Myocyte (in vitro differentiated cells): ENCODE data around the gene UFM1. TPM values are rescaled to one million over a fixed set of nuclear protein-coding genes. Genes with fewer than 3 reads are reported as not detected.
"Not testable (repeated sequence)": the region's sequence is repeated elsewhere in the genome, so short reads cannot be mapped to it uniquely, and the experiment has no call there.

ENCODE experiments used
- DNase-seq: peaks from one replicate; pipeline ENCODE4 v3.0.0-alpha.2; 2012; ENCODE audit warnings: low read depth
- total RNA-seq: library from RNA; depleted of rRNA; stranded (reverse); fragments of >200 nt; gene quantifications from 2 replicates; pipeline ENCODE4 v1.2.3, GENCODE V29; 2014

UFM1 gene
- total RNA-seq, 1 donor from 2014 or later = 87.1 TPM

DNA sequence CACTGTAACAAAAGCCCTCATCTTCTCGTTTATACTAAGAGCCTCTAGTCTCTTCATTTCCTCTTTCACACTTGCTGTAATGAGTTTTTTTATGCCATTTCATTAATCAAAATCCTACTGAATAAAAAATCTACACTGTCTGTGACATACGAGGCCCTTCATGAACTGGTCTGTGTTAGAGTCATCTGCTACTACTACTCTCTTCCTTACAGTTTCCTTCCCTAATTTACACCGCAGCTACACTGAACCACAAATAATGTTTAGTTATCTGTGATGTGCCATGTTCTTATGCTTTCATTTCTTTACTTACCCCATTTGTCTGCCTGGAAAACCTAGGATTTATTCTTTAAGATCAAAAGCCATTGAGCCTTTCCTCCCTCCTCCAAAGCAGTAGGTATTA is 16.0 kb downstream of the UFM1 start:
- DNase-seq = no peak

DNA sequence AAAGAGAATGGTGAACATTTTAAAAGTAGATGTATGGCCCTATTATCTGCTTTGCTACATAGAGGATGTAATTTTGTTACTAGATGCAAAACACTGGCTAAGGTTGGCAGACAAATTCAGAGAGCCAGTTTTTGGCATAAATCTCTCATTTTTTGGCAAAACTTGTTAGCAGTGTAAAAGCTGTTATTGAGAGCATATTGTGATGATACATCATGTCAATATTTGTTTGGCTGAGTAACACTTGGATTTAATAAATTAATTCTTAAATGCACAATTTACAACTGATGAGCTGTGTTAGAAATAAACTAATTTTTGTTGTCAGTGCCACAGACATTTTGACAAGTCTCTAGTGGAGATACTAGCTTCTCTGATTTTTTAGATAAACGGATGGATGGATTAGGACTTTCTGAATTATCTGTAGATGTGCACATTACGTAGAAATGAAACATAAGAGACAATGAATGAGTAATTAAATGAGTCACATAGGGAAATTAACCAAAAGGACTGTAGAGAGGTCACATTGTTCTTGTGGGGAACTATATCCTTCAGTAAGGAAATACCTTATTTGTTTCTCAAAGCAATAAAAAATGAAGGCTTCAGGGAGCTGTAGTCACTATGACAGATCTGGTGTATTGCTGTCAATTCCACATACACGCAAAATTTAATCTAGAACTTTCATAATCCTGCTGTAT is 17.4 kb downstream of the UFM1 start:
- no peak for DNase-seq

DNA sequence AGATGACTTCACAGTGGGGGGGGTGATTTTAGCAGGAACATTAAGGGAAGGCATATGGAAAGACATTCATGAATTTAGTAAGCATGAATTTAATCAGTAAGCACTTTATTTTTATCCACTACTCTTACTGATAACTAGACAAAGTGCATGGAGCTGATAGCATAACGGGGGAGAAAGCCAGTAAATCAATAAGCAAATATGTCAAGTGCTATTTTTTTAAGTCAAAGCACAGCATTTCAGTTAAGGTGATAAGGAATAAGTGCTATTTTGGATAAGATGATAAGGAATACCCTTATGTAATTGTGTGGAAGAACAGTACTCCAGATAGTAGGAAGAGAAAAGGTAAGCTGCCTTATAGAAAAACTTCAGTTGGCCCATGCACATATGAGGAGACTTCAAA is 19.4 kb downstream of the UFM1 start:
- no peak for DNase-seq

DNA sequence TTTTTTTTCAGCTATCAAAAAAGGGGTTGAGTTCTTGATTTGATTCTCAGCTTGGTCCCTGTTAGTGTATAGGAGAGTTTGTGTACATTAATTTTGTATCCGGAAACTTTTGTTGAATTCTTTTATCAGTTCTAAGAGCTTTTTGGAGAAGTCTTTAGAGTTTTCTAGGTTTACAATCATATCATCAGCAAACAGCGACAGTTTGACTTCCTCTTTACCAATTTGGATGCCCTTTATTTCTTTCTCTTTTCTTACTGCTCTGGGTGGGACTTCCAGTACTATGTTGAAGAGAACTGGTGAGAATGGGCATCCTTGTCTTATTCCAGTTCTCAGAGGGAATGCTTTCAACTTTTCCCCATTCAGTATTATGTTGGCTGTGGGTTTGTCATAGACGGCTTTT is 20.4 kb downstream of the UFM1 start:
- not testable (repeated sequence) for DNase-seq

DNA sequence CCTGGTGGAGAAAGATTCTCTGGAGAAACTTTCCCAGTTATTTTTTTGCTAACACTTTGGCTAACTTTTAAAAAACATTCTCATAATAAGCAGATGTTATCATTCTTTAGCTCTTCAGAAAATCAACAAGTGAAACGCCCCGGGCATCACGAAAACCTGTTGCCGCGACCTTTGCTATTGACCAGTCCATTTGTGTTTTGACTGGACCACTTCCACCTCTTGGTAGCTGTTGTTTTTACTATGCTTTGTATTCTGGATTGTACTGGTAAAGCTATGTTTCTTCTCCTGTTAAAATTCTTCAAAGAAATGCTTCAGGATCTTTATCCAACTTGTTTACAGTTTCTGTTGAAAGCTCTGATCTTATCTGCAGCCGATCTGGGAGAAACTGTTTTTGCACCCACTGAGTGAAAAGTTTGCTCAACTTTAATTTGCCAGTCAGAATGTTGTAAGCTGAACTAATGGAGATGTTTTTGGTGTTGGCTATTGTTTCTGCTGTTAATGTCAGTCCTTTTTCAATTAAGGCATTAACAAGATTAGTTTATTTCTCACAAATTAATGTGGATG is 23.3 kb downstream of the UFM1 start:
- DNase-seq = no peak

DNA sequence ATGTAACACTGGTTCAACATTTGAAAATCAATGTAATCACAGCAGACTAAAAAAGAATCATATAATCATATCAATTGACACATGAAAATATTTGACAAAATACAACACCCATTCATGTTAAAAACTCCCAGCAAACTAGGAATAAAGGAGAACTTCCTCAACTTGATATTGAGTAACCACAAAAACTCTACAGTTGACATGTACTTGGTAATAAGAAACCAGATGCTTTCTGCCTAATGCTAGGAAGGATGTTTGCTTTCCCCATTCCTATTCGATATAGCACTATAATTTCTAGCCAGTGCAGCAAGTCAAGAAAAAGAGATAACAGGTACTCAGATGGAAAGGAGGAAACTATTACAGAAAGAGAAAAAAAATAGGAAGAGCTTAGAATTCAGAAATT is 26.9 kb downstream of the UFM1 start:
- DNase-seq = no peak

DNA sequence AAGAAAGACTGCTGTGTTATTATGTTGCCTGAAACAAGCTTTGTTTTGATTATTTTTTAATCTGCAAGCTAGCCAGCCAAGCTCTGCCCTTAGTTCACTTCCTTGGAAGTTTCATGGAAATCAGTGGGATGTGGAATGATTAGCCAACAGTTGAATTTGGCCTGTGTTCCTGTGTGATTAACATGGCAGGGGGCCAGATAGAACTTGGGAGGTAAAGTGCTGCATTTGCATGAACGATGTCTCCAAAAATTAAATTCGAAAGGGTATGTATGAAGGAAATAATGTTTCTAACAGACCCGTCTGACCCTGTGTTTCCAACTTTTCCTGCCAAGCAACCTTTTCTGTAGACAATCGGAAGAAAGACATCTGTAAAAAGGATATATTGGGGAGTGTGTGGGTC is 32.2 kb downstream of the UFM1 start:
- no peak for DNase-seq

DNA sequence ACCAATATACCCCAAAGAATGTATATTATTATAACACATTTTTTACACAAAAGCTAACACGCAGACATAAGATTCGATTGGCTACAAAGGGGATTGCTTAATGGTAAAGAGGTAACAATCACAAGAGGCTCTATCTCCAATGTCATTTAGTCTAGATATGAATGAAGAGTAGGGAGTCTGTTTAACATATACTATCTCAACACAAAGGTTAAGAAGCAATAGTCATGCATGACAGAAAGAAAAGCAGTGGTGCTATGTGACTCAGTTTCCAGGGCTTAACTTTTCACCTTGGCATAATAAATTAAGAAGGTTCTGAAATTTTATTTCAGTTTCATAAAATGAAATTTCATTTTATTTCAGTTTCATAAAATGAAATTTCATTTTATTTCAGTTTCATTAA is 33.3 kb downstream of the UFM1 start:
- no peak for DNase-seq

DNA sequence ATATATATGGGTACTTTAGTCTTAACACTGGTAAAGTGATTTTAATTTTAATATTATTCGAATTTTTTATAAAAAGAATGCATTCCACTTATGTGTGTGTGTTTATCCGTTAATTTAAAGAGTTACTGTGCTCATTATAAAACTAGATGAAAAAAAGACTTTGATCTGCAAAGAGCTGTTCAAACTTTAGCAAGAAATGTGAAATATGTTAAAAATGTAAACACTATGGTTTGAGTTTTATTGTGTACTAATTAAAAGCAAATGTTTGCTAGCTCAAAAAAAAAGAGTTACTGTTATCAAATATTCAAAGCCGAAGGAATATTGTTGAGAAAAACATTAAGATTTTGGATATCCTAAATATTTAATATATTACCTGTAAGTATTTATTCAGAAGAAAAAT is 34.5 kb downstream of the UFM1 start:
- DNase-seq = no peak

DNA sequence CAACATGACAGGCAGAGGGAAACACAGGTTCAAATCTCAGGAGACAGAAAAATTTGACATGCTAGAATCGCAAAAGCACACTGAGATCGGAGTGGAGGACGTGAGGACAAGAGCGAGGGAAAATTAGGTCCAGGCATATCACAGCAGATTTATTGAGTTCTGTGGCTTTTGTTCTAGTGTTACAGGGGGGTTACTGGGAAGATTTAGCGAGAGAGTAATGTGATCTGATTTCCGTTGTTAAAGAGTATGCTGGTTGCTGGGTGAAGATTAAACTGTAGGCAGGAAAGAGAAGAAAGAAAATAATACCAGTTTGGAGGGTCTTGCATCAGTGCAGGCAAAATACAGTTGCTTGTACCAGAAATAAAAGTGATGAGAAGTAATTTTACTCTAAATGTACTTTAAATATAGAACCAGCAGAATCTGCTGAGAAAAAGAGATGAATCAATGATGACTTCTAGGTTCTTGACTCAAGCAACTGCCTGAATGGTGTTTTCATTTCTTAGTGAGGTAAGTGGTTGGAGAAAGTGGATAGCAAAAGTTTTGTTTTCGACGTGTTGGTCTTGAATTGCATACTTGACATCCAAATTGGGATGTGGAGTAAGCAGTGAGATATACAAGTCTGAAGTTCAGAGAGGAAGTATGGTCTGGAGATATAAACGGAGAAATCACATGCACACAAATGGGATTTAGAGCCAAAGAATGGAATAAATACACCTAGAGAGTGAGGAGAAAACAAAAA is 35.7 kb downstream of the UFM1 start:
- DNase-seq = peak; percentile 20

DNA sequence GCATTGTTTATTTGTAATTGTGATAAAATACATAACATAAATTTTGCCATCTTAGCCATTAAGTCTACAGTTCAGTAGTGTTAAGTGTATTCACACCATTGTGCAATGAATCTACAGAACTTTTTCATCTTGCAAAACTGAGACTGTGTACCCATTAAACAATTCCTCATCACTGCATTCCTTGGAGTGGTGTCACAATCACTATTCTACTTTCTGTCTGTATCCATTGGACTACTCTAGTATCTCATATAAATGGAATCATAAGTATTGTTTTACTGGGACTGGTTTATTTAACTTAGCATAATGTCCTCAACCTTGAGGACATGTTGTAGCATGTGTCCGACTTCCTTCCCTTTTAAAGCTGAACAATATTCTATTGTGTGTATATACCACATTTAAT is 36.8 kb downstream of the UFM1 start:
- DNase-seq = no peak

DNA sequence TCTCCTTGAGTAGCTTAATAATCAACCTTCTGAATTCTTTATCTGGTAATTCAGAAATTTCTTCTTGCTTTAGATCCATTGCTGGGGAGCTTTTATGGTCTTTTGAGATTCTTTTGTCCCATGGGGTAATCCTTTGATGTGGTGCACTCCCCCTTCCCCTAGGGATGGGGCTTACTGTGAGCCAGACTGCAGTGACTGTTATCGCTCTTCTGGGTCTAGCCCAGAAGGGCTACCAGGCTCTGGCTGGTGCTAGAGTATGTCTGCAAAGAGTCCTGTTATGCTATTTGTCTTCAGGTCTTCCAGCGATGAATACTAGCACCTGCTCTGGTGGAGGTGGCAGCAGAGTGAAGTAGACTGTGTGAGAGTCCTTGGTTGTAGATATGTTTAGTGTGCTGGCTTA is 41.7 kb downstream of the UFM1 start:
- DNase-seq = no peak

DNA sequence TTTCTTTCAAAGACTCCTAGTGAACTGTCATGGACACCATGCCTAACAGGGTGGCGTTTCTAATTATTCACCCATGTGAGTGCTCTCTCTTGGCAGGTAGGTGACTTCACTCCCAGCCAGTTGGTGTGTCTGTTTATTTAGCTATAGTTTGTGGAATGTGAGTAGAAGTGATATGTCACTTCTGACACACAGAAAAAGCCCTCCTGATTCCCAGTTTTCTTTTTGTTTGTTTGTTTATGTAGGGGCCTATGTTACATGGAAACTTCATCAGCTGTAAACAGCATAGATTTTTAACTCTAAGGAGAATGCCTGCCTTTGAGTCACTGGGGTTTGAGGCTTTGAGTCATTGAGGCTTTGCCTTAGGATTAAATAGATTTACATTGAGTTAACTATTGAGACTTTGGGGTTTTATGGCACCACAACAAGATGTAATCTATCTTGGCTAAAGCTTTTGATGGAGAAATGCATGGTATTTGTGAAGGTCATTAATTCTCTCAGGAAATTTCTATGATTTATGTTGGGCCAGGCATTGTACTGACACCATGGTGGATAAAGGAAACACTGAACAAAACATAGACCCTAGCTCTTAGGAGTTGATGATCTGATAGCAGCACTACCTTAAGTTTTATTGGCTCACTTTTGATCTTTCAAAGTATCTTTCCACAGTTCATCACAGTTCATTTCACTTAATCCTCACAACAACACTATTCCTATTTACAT is 45.3 kb downstream of the UFM1 start:
- no peak for DNase-seq

DNA sequence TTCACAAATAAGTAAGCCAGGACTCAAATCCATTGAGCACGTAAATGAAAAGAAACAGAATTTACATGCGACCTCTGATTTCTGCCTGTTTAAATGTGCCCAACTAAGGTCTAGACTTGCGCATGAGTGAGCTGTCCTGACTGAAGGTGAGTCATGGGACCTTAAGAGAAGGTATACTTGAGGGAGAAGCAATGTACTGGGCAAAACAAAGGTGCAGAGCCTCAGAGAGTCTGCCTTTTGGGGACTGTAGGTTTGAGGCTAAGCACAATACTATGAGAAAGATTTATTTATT is 45.8 kb downstream of the UFM1 start:
- DNase-seq = no peak

DNA sequence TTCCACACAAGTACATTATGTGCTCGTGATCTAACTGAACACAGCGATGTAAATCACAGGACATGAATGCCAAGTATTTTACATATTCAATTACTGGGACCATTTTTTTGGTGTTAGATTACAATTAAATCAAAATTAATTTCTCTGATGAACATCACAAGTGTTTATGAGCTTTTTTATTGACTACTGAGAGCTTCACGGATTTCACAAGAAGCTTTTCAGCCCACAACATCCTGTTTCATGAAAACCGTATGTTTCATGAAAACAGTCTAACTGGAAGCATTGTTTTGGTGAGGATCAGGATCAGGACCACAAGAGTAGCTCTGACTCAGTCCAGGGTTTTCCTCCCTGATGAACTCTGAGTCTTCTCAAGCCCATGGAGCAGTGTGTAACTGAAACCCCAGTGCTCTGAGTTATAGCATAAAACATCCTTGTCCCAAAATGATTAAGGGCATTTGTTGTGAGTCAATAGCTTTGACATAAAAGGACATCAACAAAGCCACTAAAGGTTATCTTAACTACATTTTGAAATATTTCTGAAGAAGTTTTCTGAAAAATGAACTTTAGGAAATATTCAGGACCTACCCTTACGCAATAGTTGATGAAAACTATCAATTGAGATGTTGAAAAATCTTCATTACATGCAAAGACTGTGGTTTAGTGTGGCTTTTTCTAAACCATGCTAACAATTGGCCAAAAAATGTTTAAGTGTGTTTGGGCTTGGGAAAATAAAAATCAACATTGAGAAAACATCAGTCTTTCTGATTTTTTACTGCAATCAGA is 49.3 kb downstream of the UFM1 start:
- DNase-seq = peak; percentile 51

DNA sequence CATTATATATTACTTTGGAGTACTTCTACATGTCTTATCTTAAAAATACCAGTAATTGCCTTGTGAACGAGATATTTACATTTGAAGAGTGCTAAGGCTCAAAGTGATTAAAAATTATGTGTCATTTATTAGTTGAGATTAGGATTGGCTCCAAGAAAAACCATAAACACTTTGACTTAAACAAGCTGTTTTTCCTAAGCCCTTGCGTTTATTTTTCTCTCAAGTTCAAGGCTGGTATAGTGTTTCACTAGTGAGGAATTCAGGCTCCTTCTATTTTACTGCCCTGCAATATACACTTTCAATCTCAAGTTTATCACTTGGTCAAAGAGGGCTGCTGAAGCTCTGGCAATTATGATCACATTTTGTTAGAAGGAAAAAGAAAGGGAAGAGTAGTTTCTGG is 49.9 kb downstream of the UFM1 start:
- no peak for DNase-seq

DNA sequence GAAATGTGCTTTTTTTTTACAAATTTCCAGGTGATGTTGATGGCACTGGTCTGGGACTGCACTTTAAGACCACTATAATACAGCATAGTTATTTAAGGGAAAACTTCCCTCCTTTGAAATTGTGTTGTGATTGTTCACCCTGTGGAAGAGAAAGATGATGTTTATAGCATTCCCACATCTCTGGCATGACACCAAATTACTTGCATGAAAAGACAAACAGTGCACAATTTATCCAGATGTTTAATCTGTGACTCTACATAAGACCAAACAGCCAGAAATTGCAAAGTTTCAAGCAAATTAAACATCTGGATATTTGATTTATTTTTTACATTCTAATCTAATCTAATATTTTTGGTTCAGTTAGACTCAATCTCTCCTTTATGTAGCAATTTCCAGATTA is 51.6 kb downstream of the UFM1 start:
- no peak for DNase-seq

DNA sequence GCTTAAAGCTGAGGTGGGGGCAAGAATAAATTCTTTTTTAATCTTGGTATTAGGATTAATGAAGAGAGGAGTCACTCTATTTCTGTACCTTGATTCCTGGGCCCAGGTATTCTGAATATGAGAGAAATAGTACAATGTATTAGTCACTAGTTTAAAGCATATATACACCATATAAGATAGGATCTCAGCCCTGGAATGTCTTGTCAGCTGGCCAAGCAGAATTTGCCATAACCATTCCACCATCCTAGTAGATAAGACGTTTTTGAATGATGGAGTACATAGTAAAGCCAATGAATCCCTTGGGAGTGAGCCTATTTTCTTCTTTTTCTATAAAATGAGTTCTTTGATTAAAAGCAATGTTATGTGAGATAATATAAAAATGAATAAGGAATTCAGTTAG is 55.6 kb downstream of the UFM1 start:
- no peak for DNase-seq

DNA sequence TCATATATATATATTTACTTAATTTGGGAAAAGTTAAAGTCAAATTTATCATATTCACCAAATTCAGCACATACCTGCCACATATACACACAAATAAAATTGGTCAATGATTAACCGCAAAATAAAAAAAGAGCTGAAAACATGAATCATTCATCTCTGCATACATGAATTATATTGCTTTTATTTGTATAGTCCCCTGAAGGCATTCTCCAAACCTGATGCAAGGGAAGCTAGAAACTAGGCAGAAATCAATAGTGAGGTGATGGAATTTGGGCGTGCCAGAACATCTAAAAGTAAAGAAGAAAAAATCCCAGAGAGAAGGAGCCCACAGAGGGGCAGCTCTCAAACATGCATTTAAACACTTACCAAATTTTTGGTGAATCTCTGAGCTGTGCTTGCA is 60.1 kb downstream of the UFM1 start:
- DNase-seq = no peak

DNA sequence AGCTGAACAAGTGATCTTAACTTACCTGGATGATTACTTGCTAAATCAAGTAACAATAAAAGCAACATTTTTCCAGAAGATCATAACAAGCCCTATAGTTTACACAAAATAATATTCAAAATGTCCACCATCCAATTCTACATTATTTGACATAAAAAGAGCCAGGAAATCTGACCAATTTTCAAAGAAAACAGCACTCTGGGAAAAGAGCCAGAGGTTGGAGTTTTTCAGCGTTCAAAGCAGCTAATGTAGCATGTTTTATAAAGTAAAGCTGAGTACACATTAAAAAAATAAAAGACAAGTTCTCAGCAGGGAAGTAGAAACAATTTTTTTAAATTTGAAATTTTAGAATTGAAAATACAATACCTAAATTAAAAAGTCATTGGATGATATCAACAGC is 62.6 kb downstream of the UFM1 start:
- no peak for DNase-seq
